GM23338 (cell line): ENCODE measurements around the gene GLIS2. TPM values are rescaled to one million over a fixed set of nuclear protein-coding genes. Genes with fewer than 3 reads are reported as not detected.

Source experiments
- ATAC-seq: fragments of 200-7000 bp; cut with Tn5 transposase; 3 replicates; pipeline ENCODE4 v1.9.1; 2020
- DNase-seq: peaks from one replicate; pipeline ENCODE4 v3.0.0-alpha.2; 2015; ENCODE audit warnings: low spot score
- H2AFZ ChIP-seq: fragments of 200-600 bp; sonication (generic); 2 replicates; pipeline ENCODE4 v1.8.0; 2016; ENCODE audit warnings: antibody characterized with exemption, mild to moderate bottlenecking, moderate library complexity
- H3F3A ChIP-seq: fragments of 200-600 bp; sonication (generic); replicated peaks from 2 replicates; pipeline ENCODE4 v1.8.0; 2017; ENCODE audit warnings: antibody characterized with exemption, mixed run types, low read depth
- H3K27ac ChIP-seq: fragments of 200-600 bp; sonication (generic); 2 replicates; pipeline ENCODE4 v1.6.1; 2016; ENCODE audit warnings: low read depth
- H3K27me3 ChIP-seq: fragments of 200-600 bp; sonication (generic); 2 replicates; pipeline ENCODE4 v1.8.0; 2016; ENCODE audit warnings: mild to moderate bottlenecking, mixed run types, moderate library complexity; ENCODE audit not compliant: insufficient read depth
- H3K36me3 ChIP-seq: fragments of 200-600 bp; sonication (generic); 2 replicates; pipeline ENCODE4 v1.8.0; 2016; ENCODE audit warnings: mild to moderate bottlenecking; ENCODE audit not compliant: insufficient read depth
- H3K4me1 ChIP-seq: fragments of 200-600 bp; sonication (generic); 2 replicates; pipeline ENCODE4 v1.8.0; 2016; ENCODE audit warnings: mild to moderate bottlenecking, moderate library complexity; ENCODE audit not compliant: insufficient read depth
- H3K4me2 ChIP-seq: fragments of 200-600 bp; sonication (generic); 2 replicates; pipeline ENCODE4 v1.7.1; 2017; ENCODE audit warnings: mixed run types
- H3K4me3 ChIP-seq: fragments of 200-600 bp; sonication (generic); 2 replicates; pipeline ENCODE4 v1.6.1; 2016; ENCODE audit warnings: mixed run types
- H3K79me2 ChIP-seq: fragments of 200-600 bp; sonication (generic); replicated peaks from 2 replicates; pipeline ENCODE4 v1.8.0; 2017; ENCODE audit warnings: mild to moderate bottlenecking; ENCODE audit not compliant: insufficient read depth
- H3K9me2 ChIP-seq: fragments of 200-600 bp; sonication (generic); 2 replicates; pipeline ENCODE4 v1.8.0; 2017; ENCODE audit not compliant: insufficient read depth
- H4K20me1 ChIP-seq: fragments of 200-600 bp; sonication (generic); replicated peaks from 2 replicates; pipeline ENCODE4 v1.8.0; 2017; ENCODE audit warnings: mild to moderate bottlenecking; ENCODE audit not compliant: insufficient read depth
- H3K27ac Mint-ChIP-seq: 2 replicates; pipeline ENCODE4 v1.8.0; 2020; ENCODE audit warnings: inconsistent platforms, mild to moderate bottlenecking, moderate library complexity, mixed read lengths
- H3K27me3 Mint-ChIP-seq: 3 replicates; pipeline ENCODE4 v1.8.0; 2022; ENCODE audit warnings: low read depth, mild to moderate bottlenecking, moderate library complexity, mixed read lengths, inconsistent platforms; ENCODE audit not compliant: insufficient read depth, poor library complexity
- H3K36me3 Mint-ChIP-seq: 3 replicates; pipeline ENCODE4 v1.8.0; 2021; ENCODE audit warnings: low read depth, mild to moderate bottlenecking, inconsistent platforms, moderate library complexity, mixed read lengths
- H3K4me1 Mint-ChIP-seq: 3 replicates; pipeline ENCODE4 v1.8.0; 2020; ENCODE audit warnings: mild to moderate bottlenecking, inconsistent platforms, mixed read lengths
- H3K4me3 Mint-ChIP-seq: 3 replicates; pipeline ENCODE4 v1.8.0; 2021; ENCODE audit warnings: moderate library complexity, mild to moderate bottlenecking, inconsistent platforms, mixed read lengths
- H3K9me3 Mint-ChIP-seq: 3 replicates; pipeline ENCODE4 v1.8.0; 2020; ENCODE audit warnings: moderate library complexity, mild to moderate bottlenecking, inconsistent platforms, mixed read lengths
- CREB1 ChIP-seq: fragments of 250-450 bp; sonication (Bioruptor Pico); IDR thresholded peaks from 2 replicates; pipeline ENCODE4 v1.5.0; 2020; ENCODE audit warnings: low read depth, mild to moderate bottlenecking, moderate library complexity
- EZH2 ChIP-seq: fragments of 200-600 bp; sonication (generic); IDR thresholded peaks from one replicate; pipeline ENCODE4 v1.8.0; 2017; ENCODE audit warnings: antibody characterized with exemption, mild to moderate bottlenecking, low read depth; ENCODE audit not compliant: unreplicated experiment
- EZH2phosphoT487 ChIP-seq: fragments of 200-600 bp; sonication (generic); IDR thresholded peaks from one replicate; pipeline ENCODE4 v1.8.1; 2018; ENCODE audit warnings: antibody characterized with exemption; ENCODE audit not compliant: unreplicated experiment
- JUNB ChIP-seq: IDR thresholded peaks from one replicate; pipeline ENCODE4 v1.6.1; 2016; ENCODE audit warnings: antibody characterized with exemption; ENCODE audit not compliant: unreplicated experiment
- NANOG ChIP-seq: IDR thresholded peaks from 2 replicates; pipeline ENCODE4 v1.6.1; 2016; ENCODE audit warnings: antibody characterized with exemption, borderline replicate concordance
- POLR2AphosphoS5 ChIP-seq: IDR thresholded peaks from 2 replicates; pipeline ENCODE4 v1.6.1; 2016; ENCODE audit warnings: antibody characterized with exemption, low read depth
- STAT1 ChIP-seq: IDR thresholded peaks from one replicate; pipeline ENCODE4 v1.6.1; 2016; ENCODE audit warnings: antibody characterized with exemption; ENCODE audit not compliant: unreplicated experiment
- ZNF114 ChIP-seq: fragments of 250-450 bp; sonication (Bioruptor Pico); IDR thresholded peaks from 2 replicates; pipeline ENCODE4 v1.5.0; 2020; ENCODE audit warnings: mild to moderate bottlenecking, moderate library complexity
- ZNF331 ChIP-seq: fragments of 250-450 bp; sonication (Bioruptor Pico); IDR thresholded peaks from 2 replicates; pipeline ENCODE4 v1.5.0; 2020; ENCODE audit warnings: low read depth, mild to moderate bottlenecking, moderate library complexity
- polyA plus RNA-seq: library from polyadenylated mRNA; unstranded; fragments of >200 nt; fragmentation: Nextera tagmentation; extraction: Ambion mirVana; gene quantifications from 2 replicates; pipeline ENCODE4 v1.2.1, GENCODE V29; 2016
- total RNA-seq: library from RNA; depleted of rRNA; stranded (reverse); fragments of >200 nt; shearing (Covaris generic); gene quantifications from 2 replicates; pipeline ENCODE4 v1.2.3, GENCODE V29; 2014
- TF ChIP-seq, protein P1 (sequence below): fragments of 250-450 bp; sonication (Bioruptor Pico); IDR thresholded peaks from 2 replicates; pipeline ENCODE4 v1.5.0; 2020; ENCODE audit warnings: mild to moderate bottlenecking, moderate library complexity
- TF ChIP-seq, protein P2 (sequence below): IDR thresholded peaks from one replicate; pipeline ENCODE4 v1.6.1; 2018; ENCODE audit warnings: antibody characterized with exemption; ENCODE audit not compliant: unreplicated experiment
- TF ChIP-seq, protein P3 (sequence below), 2 experiments: fragments of 200-600 bp in 1 of 2; sonication (generic) in 1 of 2; conservative IDR thresholded peaks; 2 replicates each; pipeline versions ENCODE4 v1.5.1 to v1.6.1; 2016 to 2017; ENCODE audit warnings: antibody characterized with exemption in 2 of 2, low read depth in 2 of 2, mild to moderate bottlenecking in 2 of 2, moderate library complexity in 1 of 2
- TF ChIP-seq, protein P4 (sequence below): IDR thresholded peaks from 2 replicates; pipeline ENCODE4 v1.6.1; 2016; ENCODE audit warnings: antibody characterized with exemption

Gene GLIS2
- total and polyA plus RNA-seq, 2 experiments from 2014 or later: 8.2 to 10.2 TPM

DNA sequence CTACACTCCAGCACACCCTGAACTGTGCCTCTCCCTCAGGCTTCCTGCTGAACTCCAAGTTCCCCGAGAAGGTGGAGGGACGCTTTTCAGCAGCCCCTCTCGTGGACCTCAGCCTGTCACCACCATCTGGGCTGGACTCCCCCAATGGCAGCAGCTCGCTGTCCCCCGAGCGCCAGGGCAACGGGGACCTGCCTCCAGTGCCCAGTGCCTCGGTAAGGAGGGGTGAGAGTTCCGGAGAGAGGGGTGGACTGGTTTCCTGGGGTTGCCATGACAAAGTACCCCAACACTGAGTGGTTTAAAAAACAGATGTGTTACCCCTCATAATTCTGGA lies 17.4 kb downstream of the GLIS2 start:
- peaks cover 20% of the 10 kb centered on the region; the same call in 1 of the 2 replicates for H3F3A ChIP-seq
- H3K4me2 ChIP-seq: no peak overlapping the region
- peaks cover 10% of the 10 kb centered on the region for H3K4me1 Mint-ChIP-seq
- H3K79me2 ChIP-seq: peaks cover 34% of the 10 kb centered on the region
- no peaks in the 10 kb centered on the region for H3K9me3 Mint-ChIP-seq
- peaks cover 14% of the 10 kb centered on the region for H3K36me3 Mint-ChIP-seq
- no peaks in the 10 kb centered on the region for H3K27me3 ChIP-seq
- H3K4me3 Mint-ChIP-seq: no peak overlapping the region
- ATAC-seq (no peak), DNase-seq (no peak)
- H3K4me1 ChIP-seq: peaks cover 7% of the 10 kb centered on the region
- no peak for TF ChIP-seq POLR2AphosphoS5
- TF ChIP-seq, protein P1, sequence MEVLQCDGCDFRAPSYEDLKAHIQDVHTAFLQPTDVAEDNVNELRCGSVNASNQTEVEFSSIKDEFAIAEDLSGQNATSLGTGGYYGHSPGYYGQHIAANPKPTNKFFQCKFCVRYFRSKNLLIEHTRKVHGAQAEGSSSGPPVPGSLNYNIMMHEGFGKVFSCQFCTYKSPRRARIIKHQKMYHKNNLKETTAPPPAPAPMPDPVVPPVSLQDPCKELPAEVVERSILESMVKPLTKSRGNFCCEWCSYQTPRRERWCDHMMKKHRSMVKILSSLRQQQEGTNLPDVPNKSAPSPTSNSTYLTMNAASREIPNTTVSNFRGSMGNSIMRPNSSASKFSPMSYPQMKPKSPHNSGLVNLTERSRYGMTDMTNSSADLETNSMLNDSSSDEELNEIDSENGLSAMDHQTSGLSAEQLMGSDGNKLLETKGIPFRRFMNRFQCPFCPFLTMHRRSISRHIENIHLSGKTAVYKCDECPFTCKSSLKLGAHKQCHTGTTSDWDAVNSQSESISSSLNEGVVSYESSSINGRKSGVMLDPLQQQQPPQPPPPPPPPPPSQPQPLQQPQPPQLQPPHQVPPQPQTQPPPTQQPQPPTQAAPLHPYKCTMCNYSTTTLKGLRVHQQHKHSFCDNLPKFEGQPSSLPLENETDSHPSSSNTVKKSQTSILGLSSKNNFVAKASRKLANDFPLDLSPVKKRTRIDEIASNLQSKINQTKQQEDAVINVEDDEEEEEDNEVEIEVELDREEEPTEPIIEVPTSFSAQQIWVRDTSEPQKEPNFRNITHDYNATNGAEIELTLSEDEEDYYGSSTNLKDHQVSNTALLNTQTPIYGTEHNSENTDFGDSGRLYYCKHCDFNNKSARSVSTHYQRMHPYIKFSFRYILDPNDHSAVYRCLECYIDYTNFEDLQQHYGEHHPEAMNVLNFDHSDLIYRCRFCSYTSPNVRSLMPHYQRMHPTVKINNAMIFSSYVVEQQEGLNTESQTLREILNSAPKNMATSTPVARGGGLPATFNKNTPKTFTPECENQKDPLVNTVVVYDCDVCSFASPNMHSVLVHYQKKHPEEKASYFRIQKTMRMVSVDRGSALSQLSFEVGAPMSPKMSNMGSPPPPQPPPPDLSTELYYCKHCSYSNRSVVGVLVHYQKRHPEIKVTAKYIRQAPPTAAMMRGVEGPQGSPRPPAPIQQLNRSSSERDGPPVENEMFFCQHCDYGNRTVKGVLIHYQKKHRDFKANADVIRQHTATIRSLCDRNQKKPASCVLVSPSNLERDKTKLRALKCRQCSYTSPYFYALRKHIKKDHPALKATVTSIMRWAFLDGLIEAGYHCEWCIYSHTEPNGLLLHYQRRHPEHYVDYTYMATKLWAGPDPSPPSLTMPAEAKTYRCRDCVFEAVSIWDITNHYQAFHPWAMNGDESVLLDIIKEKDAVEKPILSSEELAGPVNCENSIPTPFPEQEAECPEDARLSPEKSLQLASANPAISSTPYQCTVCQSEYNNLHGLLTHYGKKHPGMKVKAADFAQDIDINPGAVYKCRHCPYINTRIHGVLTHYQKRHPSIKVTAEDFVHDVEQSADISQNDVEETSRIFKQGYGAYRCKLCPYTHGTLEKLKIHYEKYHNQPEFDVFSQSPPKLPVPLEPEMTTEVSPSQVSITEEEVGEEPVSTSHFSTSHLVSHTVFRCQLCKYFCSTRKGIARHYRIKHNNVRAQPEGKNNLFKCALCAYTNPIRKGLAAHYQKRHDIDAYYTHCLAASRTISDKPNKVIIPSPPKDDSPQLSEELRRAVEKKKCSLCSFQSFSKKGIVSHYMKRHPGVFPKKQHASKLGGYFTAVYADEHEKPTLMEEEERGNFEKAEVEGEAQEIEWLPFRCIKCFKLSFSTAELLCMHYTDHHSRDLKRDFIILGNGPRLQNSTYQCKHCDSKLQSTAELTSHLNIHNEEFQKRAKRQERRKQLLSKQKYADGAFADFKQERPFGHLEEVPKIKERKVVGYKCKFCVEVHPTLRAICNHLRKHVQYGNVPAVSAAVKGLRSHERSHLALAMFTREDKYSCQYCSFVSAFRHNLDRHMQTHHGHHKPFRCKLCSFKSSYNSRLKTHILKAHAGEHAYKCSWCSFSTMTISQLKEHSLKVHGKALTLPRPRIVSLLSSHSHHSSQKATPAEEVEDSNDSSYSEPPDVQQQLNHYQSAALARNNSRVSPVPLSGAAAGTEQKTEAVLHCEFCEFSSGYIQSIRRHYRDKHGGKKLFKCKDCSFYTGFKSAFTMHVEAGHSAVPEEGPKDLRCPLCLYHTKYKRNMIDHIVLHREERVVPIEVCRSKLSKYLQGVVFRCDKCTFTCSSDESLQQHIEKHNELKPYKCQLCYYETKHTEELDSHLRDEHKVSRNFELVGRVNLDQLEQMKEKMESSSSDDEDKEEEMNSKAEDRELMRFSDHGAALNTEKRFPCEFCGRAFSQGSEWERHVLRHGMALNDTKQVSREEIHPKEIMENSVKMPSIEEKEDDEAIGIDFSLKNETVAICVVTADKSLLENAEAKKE (CRISPR knock-in tag): no peak
- TF ChIP-seq, protein P2, sequence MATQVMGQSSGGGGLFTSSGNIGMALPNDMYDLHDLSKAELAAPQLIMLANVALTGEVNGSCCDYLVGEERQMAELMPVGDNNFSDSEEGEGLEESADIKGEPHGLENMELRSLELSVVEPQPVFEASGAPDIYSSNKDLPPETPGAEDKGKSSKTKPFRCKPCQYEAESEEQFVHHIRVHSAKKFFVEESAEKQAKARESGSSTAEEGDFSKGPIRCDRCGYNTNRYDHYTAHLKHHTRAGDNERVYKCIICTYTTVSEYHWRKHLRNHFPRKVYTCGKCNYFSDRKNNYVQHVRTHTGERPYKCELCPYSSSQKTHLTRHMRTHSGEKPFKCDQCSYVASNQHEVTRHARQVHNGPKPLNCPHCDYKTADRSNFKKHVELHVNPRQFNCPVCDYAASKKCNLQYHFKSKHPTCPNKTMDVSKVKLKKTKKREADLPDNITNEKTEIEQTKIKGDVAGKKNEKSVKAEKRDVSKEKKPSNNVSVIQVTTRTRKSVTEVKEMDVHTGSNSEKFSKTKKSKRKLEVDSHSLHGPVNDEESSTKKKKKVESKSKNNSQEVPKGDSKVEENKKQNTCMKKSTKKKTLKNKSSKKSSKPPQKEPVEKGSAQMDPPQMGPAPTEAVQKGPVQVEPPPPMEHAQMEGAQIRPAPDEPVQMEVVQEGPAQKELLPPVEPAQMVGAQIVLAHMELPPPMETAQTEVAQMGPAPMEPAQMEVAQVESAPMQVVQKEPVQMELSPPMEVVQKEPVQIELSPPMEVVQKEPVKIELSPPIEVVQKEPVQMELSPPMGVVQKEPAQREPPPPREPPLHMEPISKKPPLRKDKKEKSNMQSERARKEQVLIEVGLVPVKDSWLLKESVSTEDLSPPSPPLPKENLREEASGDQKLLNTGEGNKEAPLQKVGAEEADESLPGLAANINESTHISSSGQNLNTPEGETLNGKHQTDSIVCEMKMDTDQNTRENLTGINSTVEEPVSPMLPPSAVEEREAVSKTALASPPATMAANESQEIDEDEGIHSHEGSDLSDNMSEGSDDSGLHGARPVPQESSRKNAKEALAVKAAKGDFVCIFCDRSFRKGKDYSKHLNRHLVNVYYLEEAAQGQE: no peak
- no peak for TF ChIP-seq ZNF331
- TF ChIP-seq, protein P3, sequence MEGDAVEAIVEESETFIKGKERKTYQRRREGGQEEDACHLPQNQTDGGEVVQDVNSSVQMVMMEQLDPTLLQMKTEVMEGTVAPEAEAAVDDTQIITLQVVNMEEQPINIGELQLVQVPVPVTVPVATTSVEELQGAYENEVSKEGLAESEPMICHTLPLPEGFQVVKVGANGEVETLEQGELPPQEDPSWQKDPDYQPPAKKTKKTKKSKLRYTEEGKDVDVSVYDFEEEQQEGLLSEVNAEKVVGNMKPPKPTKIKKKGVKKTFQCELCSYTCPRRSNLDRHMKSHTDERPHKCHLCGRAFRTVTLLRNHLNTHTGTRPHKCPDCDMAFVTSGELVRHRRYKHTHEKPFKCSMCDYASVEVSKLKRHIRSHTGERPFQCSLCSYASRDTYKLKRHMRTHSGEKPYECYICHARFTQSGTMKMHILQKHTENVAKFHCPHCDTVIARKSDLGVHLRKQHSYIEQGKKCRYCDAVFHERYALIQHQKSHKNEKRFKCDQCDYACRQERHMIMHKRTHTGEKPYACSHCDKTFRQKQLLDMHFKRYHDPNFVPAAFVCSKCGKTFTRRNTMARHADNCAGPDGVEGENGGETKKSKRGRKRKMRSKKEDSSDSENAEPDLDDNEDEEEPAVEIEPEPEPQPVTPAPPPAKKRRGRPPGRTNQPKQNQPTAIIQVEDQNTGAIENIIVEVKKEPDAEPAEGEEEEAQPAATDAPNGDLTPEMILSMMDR (conservative IDR thresholded peaks at IDR 0.05; ENCODE audit: low read depth in 2 of 2): no peak
- TF ChIP-seq ZNF114: no peak
- TF ChIP-seq, protein P4, sequence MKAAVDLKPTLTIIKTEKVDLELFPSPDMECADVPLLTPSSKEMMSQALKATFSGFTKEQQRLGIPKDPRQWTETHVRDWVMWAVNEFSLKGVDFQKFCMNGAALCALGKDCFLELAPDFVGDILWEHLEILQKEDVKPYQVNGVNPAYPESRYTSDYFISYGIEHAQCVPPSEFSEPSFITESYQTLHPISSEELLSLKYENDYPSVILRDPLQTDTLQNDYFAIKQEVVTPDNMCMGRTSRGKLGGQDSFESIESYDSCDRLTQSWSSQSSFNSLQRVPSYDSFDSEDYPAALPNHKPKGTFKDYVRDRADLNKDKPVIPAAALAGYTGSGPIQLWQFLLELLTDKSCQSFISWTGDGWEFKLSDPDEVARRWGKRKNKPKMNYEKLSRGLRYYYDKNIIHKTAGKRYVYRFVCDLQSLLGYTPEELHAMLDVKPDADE: no peak
- TF ChIP-seq EZH2phosphoT487: no peak
- TF ChIP-seq NANOG: no peak
- TF ChIP-seq CREB1 (CRISPR knock-in tag): no peak
- TF ChIP-seq STAT1: no peak
- no peak for TF ChIP-seq EZH2
- no peak for TF ChIP-seq JUNB
- H3K27ac Mint-ChIP-seq: no peak overlapping the region
- peaks cover 12% of the 10 kb centered on the region for H3K27me3 Mint-ChIP-seq
- H3K9me2 ChIP-seq: no peaks in the 10 kb centered on the region
- H3K36me3 ChIP-seq: no peaks in the 10 kb centered on the region
- H3K4me3 ChIP-seq: no peak overlapping the region
- H2AFZ ChIP-seq: no peak overlapping the region
- no peak overlapping the region for H3K27ac ChIP-seq
- no peaks in the 10 kb centered on the region; the same call in 1 of the 2 replicates for H4K20me1 ChIP-seq
